GM10266 (cell line): ENCODE data around the gene TRPM2.

ENCODE experiments used
- DNase-seq: peaks from one replicate; pipeline ENCODE4 v3.0.0; 2012; ENCODE audit errors: extremely low spot score
- TF ChIP-seq, protein P1 (sequence below): IDR thresholded peaks from 2 replicates; pipeline ENCODE4 v1.5.1; 2012; ENCODE audit warnings: mild to moderate bottlenecking, low read depth; ENCODE audit not compliant: control insufficient read depth, insufficient read depth; ENCODE audit errors: missing control alignments

Gene TRPM2

DNA sequence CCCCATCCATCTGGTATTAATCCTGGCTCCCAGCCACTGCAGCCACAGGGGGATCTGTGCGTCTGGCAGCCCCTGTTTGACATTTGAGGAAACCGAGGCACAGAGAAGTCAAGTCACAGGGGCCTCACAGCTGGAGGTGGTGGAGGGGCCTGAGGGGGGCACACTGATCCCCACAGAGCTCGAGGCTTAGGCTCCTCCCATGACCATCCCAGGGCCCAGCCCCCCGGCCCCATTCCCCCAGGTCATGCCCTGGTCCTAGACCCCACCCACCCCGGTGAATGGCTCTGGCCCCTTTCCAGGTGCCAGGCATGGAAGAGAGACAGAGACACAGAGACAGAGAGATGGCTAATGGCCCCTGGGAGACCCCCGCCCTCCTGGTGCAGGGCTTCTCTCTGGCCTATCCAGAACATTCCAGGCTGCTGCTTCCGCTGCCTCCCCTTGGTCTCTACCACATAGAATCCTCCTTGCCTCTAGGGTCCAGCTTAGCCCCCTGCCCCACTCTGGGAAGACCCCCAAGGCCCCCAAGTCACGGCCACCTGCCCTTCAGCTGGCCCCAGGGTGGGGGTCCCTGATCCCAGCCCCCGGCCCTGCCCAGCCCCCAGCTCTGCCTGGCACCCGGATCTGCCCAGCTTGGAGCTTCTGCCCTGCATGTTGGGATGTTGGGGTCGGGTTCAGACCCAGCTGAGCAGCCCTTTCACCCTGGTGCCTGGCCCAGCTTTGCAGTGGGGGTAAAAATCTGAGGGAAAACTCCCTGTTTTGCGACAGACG is 72.7 kb downstream of the TRPM2 start:
- DNase-seq, result no peak
- TF ChIP-seq, protein P1, sequence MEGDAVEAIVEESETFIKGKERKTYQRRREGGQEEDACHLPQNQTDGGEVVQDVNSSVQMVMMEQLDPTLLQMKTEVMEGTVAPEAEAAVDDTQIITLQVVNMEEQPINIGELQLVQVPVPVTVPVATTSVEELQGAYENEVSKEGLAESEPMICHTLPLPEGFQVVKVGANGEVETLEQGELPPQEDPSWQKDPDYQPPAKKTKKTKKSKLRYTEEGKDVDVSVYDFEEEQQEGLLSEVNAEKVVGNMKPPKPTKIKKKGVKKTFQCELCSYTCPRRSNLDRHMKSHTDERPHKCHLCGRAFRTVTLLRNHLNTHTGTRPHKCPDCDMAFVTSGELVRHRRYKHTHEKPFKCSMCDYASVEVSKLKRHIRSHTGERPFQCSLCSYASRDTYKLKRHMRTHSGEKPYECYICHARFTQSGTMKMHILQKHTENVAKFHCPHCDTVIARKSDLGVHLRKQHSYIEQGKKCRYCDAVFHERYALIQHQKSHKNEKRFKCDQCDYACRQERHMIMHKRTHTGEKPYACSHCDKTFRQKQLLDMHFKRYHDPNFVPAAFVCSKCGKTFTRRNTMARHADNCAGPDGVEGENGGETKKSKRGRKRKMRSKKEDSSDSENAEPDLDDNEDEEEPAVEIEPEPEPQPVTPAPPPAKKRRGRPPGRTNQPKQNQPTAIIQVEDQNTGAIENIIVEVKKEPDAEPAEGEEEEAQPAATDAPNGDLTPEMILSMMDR, result no peak

DNA sequence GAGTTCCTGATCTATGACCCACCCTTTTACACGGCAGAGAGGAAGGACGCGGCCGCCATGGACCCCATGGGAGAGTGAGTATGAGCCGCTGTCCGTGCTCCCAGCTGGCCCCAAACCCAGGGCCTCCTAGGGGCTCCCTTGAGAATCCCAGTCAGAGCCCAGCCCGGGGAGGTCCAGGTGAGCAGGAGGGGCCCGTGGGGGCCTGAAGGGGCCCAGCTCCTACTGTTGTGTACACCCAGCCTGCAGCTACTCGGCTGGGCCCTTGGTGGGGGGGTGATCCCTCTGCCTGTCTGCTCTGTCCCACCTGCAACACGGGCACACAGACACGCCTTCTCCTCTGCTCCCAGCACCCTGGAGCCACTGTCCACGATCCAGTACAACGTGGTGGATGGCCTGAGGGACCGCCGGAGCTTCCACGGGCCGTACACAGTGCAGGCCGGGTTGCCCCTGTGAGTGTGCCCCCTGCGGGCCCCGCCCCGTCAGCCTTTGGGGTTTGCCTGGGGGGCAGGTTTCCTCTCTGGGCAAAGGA is 73.3 kb downstream of the TRPM2 start:
- no peak for DNase-seq
- TF ChIP-seq, protein P1, result no peak

DNA sequence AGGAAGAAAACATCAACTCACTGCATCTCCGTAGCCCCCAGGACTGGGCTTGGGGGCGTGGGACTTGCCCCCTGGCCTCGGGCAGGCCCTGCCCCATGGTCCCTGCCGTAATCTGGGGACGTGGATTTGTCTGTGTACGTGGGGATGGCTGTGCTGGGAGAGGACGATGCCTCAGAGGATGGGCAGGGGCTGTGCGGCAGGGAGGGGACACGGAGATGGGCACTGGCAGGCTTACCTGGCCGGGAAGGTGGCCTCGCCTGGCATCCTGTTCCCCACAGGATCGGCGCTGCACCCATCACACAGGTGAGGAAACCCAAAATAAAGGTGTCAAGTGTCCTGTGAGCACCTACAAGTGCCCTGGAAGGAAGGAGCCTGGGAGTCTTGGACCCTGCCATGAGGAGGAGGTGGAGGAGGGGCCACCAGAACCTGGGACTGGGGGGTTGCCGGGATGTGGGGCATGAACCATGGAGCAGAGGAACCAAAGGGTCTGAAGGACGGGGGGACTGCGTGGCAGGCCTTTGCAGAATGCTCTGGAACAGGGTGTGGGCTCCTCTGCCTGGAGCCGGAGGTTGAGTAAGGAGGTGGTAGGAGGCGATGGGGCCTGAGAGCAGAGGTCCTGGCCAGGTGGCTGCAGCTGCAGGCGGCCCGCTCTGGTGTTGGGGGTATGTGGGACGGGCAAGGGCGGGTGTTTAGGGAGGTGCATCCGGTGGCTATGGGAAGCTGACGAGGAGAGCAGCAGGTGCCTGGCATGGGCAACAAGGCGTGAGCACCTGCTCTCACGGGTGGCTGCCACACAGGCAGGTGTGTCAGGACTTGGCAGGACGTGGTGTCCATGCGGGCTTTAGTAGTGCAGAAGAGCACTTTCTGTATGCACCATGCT is 74.1 kb downstream of the TRPM2 start:
- no peak for DNase-seq
- TF ChIP-seq, protein P1, result no peak

DNA sequence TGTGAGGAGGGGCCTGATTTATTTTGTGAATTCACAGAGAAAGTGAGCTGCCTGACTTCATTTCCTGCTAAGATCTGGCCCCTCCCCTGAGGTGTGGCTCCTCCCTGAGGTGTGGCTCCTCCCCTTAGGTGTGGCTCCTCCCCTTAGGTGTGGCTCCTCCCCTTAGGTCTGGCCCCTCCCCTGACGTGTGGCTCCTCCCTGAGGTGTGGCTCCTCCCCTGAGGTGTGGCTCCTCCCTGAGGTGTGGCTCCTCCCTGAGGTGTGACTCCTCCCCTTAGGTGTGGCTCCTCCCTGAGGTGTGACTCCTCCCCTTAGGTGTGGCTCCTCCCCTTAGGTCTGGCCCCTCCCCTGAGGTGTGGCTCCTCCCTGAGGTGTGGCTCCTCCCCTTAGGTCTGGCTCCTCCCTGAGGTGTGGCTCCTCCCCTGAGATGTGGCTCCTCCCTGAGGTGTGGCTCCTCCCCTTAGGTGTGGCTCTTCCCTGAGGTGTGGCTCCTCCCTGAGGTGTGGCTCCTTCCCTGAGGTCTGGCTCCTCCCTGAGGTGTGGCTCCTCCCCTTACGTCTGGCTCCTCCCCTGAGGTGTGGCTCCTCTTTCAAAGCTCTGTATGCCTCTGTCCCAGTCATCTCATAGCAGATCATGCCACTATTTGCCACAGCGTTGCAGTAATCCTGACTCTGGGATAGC is 75.0 kb downstream of the TRPM2 start:
- no peak for DNase-seq
- TF ChIP-seq, protein P1, result no peak

GRCh38 chr21:44429894-44430293 is 76.5 kb downstream of the TRPM2 start:
- TF ChIP-seq, protein P1, result no peak
- no peak for DNase-seq

DNA sequence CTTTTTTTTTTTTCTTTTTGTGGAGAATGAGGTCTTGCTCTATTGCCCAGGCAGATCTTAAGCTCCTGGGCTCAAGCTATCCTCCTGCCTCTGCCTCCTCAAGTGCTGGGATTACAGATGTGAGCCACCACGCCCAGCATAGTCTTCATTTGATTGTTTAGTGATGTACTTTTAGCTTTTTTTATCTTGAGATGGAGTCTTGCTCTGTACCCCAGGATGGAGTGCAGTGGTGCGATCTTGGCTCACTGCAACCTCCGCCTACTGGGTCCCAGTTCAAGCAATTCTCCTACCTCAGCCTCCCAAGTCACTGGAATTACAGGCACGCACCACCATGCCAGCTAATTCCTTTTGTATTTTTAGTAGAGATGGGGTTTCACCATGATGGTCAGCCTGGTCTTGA is 77.9 kb downstream of the TRPM2 start:
- no peak for DNase-seq
- TF ChIP-seq, protein P1, result no peak
